HL-60 (cell line): Measurements from ENCODE around the gene MYO15A.

ENCODE experiments used
- DNase-seq, 2 experiments: peaks; one replicate each; pipeline ENCODE4 v3.0.0-alpha.2; 2010 to 2020; ENCODE audit warnings: low read depth in 1 of 2, low spot score in 1 of 2
- H3K27ac ChIP-seq: fragments of 250-450 bp; sonication (Bioruptor Pico); replicated peaks from 2 replicates; pipeline ENCODE4 v1.5.1; 2020; ENCODE audit warnings: mild to moderate bottlenecking, moderate library complexity
- H3K27me3 ChIP-seq: fragments of 250-450 bp; sonication (Bioruptor Pico); 2 replicates; pipeline ENCODE4 v1.5.1; 2021; ENCODE audit warnings: mild to moderate bottlenecking, moderate library complexity; ENCODE audit not compliant: insufficient read depth, poor library complexity, severe bottlenecking
- H3K4me3 ChIP-seq: replicated peaks from 2 replicates; pipeline ENCODE4 v1.5.1; 2011; ENCODE audit warnings: mild to moderate bottlenecking, control low read depth, low read length; ENCODE audit not compliant: insufficient read depth
- CTCF ChIP-seq: IDR thresholded peaks from one replicate; pipeline ENCODE4 v1.5.1; 2011; ENCODE audit warnings: low read length, control low read depth, inconsistent platforms; ENCODE audit not compliant: insufficient read depth
- GABPA ChIP-seq: IDR thresholded peaks from 2 replicates; pipeline ENCODE4 v1.6.1; 2012; ENCODE audit warnings: low read depth
- POLR2AphosphoS5 ChIP-seq: IDR thresholded peaks from 2 replicates; pipeline ENCODE4 v1.6.1; 2012; ENCODE audit warnings: low read depth
- SPI1 ChIP-seq: IDR thresholded peaks from 2 replicates; pipeline ENCODE4 v1.6.1; 2012; ENCODE audit warnings: low read depth, mild to moderate bottlenecking, borderline replicate concordance
- TF ChIP-seq, protein P1 (sequence below): IDR thresholded peaks from 2 replicates; pipeline ENCODE4 v1.6.1; 2012; ENCODE audit warnings: low read depth; ENCODE audit not compliant: insufficient replicate concordance

Gene MYO15A

DNA sequence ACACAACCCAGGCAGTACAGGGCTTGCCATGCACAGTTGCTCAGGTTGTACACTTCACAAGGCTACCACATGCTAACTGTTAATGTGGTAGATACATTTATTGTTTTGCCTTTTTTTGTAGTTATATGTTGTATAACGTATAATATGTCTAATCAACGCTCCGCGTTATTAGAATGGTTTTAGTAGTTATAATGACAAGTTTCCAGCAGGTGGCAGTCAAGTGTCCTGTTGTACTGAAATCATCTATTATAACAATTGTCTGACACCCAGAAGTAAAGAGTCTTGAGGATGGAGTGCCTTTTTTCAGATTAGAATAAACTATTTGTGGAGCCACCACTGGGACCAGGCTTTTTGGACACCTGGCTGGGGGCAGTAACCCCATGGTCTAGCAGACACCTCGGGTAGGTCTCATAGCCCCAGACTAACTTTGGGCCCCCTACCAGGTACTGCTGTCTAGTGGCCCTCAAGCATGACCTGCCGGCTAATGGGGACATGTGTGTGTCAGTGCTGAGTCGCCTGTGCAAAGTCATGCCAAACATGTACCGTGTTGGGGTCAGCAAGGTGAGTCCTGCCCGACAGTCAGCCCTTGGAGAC is 32.8 kb downstream of the MYO15A start:
- Histone ChIP-seq H3K4me3 (no peak overlapping the region), H3K27me3 (no peaks in the 10 kb centered on the region), H3K27ac (no peak overlapping the region)
- no peak for TF ChIP-seq CTCF
- no peak for TF ChIP-seq POLR2AphosphoS5
- no peak for TF ChIP-seq SPI1
- no peak for TF ChIP-seq GABPA
- TF ChIP-seq, protein P1, sequence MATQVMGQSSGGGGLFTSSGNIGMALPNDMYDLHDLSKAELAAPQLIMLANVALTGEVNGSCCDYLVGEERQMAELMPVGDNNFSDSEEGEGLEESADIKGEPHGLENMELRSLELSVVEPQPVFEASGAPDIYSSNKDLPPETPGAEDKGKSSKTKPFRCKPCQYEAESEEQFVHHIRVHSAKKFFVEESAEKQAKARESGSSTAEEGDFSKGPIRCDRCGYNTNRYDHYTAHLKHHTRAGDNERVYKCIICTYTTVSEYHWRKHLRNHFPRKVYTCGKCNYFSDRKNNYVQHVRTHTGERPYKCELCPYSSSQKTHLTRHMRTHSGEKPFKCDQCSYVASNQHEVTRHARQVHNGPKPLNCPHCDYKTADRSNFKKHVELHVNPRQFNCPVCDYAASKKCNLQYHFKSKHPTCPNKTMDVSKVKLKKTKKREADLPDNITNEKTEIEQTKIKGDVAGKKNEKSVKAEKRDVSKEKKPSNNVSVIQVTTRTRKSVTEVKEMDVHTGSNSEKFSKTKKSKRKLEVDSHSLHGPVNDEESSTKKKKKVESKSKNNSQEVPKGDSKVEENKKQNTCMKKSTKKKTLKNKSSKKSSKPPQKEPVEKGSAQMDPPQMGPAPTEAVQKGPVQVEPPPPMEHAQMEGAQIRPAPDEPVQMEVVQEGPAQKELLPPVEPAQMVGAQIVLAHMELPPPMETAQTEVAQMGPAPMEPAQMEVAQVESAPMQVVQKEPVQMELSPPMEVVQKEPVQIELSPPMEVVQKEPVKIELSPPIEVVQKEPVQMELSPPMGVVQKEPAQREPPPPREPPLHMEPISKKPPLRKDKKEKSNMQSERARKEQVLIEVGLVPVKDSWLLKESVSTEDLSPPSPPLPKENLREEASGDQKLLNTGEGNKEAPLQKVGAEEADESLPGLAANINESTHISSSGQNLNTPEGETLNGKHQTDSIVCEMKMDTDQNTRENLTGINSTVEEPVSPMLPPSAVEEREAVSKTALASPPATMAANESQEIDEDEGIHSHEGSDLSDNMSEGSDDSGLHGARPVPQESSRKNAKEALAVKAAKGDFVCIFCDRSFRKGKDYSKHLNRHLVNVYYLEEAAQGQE, result no peak
- DNase-seq, result peak in 1 of 2 experiments; percentile 18

DNA sequence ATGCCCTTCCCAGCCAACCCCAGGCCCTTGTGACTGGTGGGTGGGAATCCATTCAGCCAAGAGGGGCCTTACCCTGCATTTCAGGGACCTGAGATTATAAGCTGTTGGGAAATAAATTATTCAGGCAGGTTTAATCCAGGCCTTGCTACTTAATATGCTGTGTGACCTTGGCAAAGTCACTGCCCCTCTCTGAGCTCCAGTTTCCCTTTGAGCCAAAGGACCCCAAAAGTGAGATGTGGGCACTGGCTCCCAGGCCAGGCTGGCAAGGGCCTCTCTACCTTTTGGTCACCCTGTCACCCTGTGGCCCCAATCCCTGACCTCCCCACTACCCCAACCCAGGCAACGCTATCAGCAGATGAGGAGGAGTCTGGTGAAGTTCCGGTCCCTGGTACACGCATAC is 33.9 kb downstream of the MYO15A start:
- DNase-seq, result no peak
- no peak overlapping the region for H3K27ac ChIP-seq
- TF ChIP-seq CTCF (no peak), GABPA (no peak), SPI1 (no peak), POLR2AphosphoS5 (no peak)
- TF ChIP-seq, protein P1, result no peak

DNA sequence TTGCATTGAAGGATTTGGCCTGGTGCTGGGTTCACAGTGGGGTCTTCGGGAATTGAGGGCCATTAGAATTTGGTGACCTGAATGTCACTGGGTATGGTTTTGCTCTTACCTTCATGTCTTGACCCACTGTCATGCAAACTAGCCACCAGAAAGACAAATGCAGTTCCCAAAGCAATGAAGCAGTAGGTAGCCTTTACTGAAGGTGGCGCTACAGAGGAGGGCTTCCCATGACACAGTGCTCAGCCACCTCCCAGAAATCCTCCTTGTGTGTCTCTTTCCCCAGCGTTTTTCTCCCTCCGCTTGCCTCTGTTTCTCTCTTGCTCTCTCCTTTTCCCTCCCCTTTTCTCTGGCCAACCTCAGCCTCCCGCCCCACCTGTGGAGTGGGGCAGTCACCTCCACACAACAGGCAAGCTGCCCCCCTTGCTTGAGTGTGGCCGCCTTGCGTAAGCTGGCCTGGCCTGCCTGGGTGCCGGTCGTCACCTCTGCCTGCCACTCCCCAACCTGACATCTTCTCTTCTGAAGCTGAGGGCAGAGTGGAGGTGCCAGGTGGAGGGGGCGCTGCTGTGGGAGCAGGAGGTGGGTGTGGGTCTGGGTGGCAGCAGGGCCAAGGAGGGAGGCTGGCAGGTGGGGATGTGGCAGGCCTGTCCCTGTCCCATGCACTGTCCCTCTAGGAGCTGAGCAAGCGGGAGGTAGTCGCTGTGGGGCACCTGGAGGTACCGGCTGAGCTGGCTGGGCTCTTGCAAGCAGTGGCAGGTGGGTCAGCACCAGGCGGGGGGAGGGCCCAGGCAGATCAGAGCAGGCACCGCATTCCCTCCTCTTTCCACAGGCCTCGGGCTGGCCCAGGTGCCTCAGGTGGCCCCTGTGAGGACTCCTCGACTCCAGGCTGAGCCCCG is 34.7 kb downstream of the MYO15A start:
- Histone ChIP-seq H3K4me3 (no peak overlapping the region), H3K27ac (no peak overlapping the region), H3K27me3 (no peaks in the 10 kb centered on the region)
- no peak for DNase-seq
- TF ChIP-seq CTCF, result peak; percentile 20
- TF ChIP-seq GABPA, result no peak

More for the DNA sequence above, 33.9 kb downstream of the MYO15A start:
- no peaks in the 10 kb centered on the region for H3K27me3 ChIP-seq
- H3K4me3 ChIP-seq, result no peak overlapping the region
